HepG2 (cell line): ENCODE results near the gene RICTOR. TPM values are rescaled to one million over a fixed set of nuclear protein-coding genes. Genes with fewer than 3 reads are reported as not detected.

Experiments used
- ATAC-seq: fragments of 200-7000 bp; cut with Tn5 transposase; 3 replicates; pipeline ENCODE4 v1.9.1; 2020; ENCODE audit warnings: mild to moderate bottlenecking, moderate library complexity
- BruUV-seq: library from RNA; stranded (reverse); fragments of 400-500 nt; replicated peaks from 2 replicates; lab custom pipeline; 2021; lab: Mats Ljungman, UMichigan
- CTCF ChIA-PET: fragments of 300-600 bp; formaldehyde crosslinking; extraction: SDS; loops from one replicate; lab custom pipeline; 2021; ENCODE audit warnings: low total read pairs, inconsistent platforms, low intra/inter-chr PET ratio; lab: Yijun Ruan, JAX
- POLR2A ChIA-PET: fragments of 350-600 bp; sonication (Branson Sonifier 250); formaldehyde crosslinking; loops from one replicate; lab custom pipeline; 2020; ENCODE audit warnings: antibody characterized with exemption, inconsistent platforms; lab: Yijun Ruan, JAX
- DNase-seq: peaks from one replicate; pipeline ENCODE4 v3.0.0-alpha.2; 2015; ENCODE audit warnings: low spot score
- FAIRE-seq: peaks from 3 replicates; lab custom pipeline; 2011; peaks lifted over from hg19 to GRCh38; lab: Jason Lieb, UNC
- H2AFZ ChIP-seq: one replicate; pipeline ENCODE4 v1.6.1; 2011; ENCODE audit warnings: low read length, inconsistent platforms
- H3K27ac ChIP-seq: fragments of 300-600 bp; 3 replicates; pipeline ENCODE4 v1.8.0; 2011; ENCODE audit warnings: mixed run types, mild to moderate bottlenecking, mixed read lengths, low read length, inconsistent platforms; ENCODE audit not compliant: insufficient read depth; ENCODE audit errors: extremely low read length
- H3K27me3 ChIP-seq, 2 experiments: fragments of 200-600 bp in 1 of 2; 2 replicates in 1 of 2; 3 replicates in 1 of 2; pipeline versions ENCODE4 v1.6.0 to v1.8.0; 2011; ENCODE audit warnings: low read length in 2 of 2, mild to moderate bottlenecking in 2 of 2, moderate library complexity in 2 of 2, inconsistent platforms in 1 of 2; ENCODE audit not compliant: insufficient read depth in 2 of 2, control insufficient read depth in 1 of 2
- H3K36me3 ChIP-seq, 2 experiments: fragments of 200-600 bp in 1 of 2; replicated peaks in 1 of 2; 2 replicates in 1 of 2; 3 replicates in 1 of 2; pipeline versions ENCODE4 v1.5.1 to v1.8.0; 2011; ENCODE audit warnings: low read length in 2 of 2, inconsistent platforms in 1 of 2; ENCODE audit not compliant: insufficient read depth in 2 of 2, control insufficient read depth in 1 of 2
- H3K4me1 ChIP-seq: 2 replicates; pipeline ENCODE4 v1.5.1; 2012; ENCODE audit warnings: low read length, inconsistent platforms; ENCODE audit not compliant: insufficient read depth
- H3K4me2 ChIP-seq: 2 replicates; pipeline ENCODE4 v1.6.0; 2011; ENCODE audit warnings: low read depth, low read length, inconsistent platforms
- H3K4me3 ChIP-seq, 3 experiments: fragments of 200-600 bp in 1 of 3; sonication (generic), shearing (Covaris generic) in 1 of 3; replicated peaks in 1 of 3; 2 replicates each; pipeline ENCODE4 v1.5.1; 2011 to 2016; ENCODE audit warnings: low read length in 3 of 3, inconsistent platforms in 2 of 3, low read depth in 2 of 3, mild to moderate bottlenecking in 2 of 3, control low read depth in 1 of 3, mixed read lengths in 1 of 3; ENCODE audit not compliant: insufficient read depth in 1 of 3
- H3K79me2 ChIP-seq: one replicate; pipeline ENCODE4 v1.6.1; 2011; ENCODE audit warnings: low read length, inconsistent platforms; ENCODE audit not compliant: insufficient read depth
- H3K9ac ChIP-seq: 2 replicates; pipeline ENCODE4 v1.6.0; 2011; ENCODE audit warnings: mild to moderate bottlenecking, low read depth, low read length, inconsistent platforms; ENCODE audit not compliant: insufficient read depth
- H3K9me3 ChIP-seq: 2 replicates; pipeline ENCODE4 v1.5.1; 2012; ENCODE audit warnings: mild to moderate bottlenecking, low read length
- H4K20me1 ChIP-seq: 2 replicates; pipeline ENCODE4 v1.6.0; 2011; ENCODE audit warnings: inconsistent platforms, mild to moderate bottlenecking, low read length, moderate library complexity; ENCODE audit not compliant: insufficient read depth
- FOXP1 ChIP-seq, 2 experiments: fragments of 450-650 bp in 1 of 2; IDR thresholded peaks; 2 replicates each; pipeline ENCODE4 v1.6.1; 2017 to 2018; ENCODE audit warnings: antibody characterized with exemption in 1 of 2
- MYC ChIP-seq: sonication (generic); formaldehyde crosslinking; IDR thresholded peaks from 2 replicates; pipeline ENCODE4 v1.9.0; 2021; ENCODE audit warnings: missing genetic modification reagents, borderline replicate concordance
- RBM39 ChIP-seq: fragments of 200-400 bp; formaldehyde crosslinking; IDR thresholded peaks from one replicate; pipeline ENCODE4 v1.6.1; 2018; ENCODE audit warnings: antibody characterized with exemption, mild to moderate bottlenecking, low read depth, low read length; ENCODE audit not compliant: poor library complexity, severe bottlenecking
- SNAI1 ChIP-seq: sonication (generic); formaldehyde crosslinking; IDR thresholded peaks from 2 replicates; pipeline ENCODE4 v1.5.0; 2020; ENCODE audit warnings: mild to moderate bottlenecking, missing genetic modification reagents, borderline replicate concordance
- SOX5 ChIP-seq: IDR thresholded peaks from 2 replicates; pipeline ENCODE4 v1.6.1; 2016; ENCODE audit warnings: borderline replicate concordance
- THAP8 ChIP-seq: sonication (generic); formaldehyde crosslinking; IDR thresholded peaks from 2 replicates; pipeline ENCODE4 v1.5.1; 2020; ENCODE audit warnings: missing genetic modification reagents, mild to moderate bottlenecking, borderline replicate concordance
- ZMYM4 ChIP-seq: sonication (generic); formaldehyde crosslinking; IDR thresholded peaks from 2 replicates; pipeline ENCODE4 v1.8.1; 2023; ENCODE audit warnings: mild to moderate bottlenecking, missing genetic modification reagents
- ZNF232 ChIP-seq: sonication (generic); formaldehyde crosslinking; IDR thresholded peaks from 2 replicates; pipeline ENCODE4 v1.4.0; 2020; ENCODE audit warnings: missing genetic modification reagents, borderline replicate concordance
- ZNF333 ChIP-seq: sonication (generic); formaldehyde crosslinking; IDR thresholded peaks from 2 replicates; pipeline ENCODE4 v1.4.0; 2020; ENCODE audit warnings: mild to moderate bottlenecking, missing genetic modification reagents, borderline replicate concordance
- ZNF556 ChIP-seq: sonication (generic); formaldehyde crosslinking; IDR thresholded peaks from 2 replicates; pipeline ENCODE4 v1.4.0; 2020; ENCODE audit warnings: mild to moderate bottlenecking, missing genetic modification reagents, borderline replicate concordance
- ZNF644 ChIP-seq: IDR thresholded peaks from 2 replicates; pipeline ENCODE4 v1.6.1; 2016; ENCODE audit warnings: low read depth
- ZNF850 ChIP-seq: sonication (generic); formaldehyde crosslinking; conservative IDR thresholded peaks from 2 replicates; pipeline ENCODE4 v1.9.0; 2021; ENCODE audit warnings: mild to moderate bottlenecking, missing genetic modification reagents
- WGBS: methylation state at CpG from one replicate; pipeline ENCODE4 v1.1.6; 2017; ENCODE audit warnings: low lambda C conversion rate; 5-methylcytosine and 5-hydroxymethylcytosine counted together
- in situ Hi-C: cut with HindIII; loops from 2 replicates; pipeline ENCODE4 v1.10.0; 2017; ENCODE audit warnings: low pct_unique_long_range_greater_than_20kb; ENCODE audit not compliant: extremely low pct_ligation_motif_present
- intact Hi-C: fragments of 100-400 bp; cut with micrococcal nuclease; formaldehyde crosslinking; loops from one replicate; pipeline ENCODE4 v1.10.0; 2022; ENCODE audit not compliant: unreplicated experiment
- polyA plus RNA-seq, 8 experiments: library from polyadenylated mRNA; depleted of rRNA in 3 of 8; stranded (reverse) in 7 of 8; unstranded in 1 of 8; fragments of >200 nt; fragmentation: Illumina TruSeq in 4 of 8; extraction: Trizol in 4 of 8; gene quantifications; 2 replicates each; pipeline versions ENCODE4 v1.2.1 to v1.2.3, GENCODE V29; 2011 to 2016; ENCODE audit warnings: low read depth in 4 of 8, missing spikeins in 1 of 8, mixed read lengths in 1 of 8; ENCODE audit not compliant: insufficient read depth in 1 of 8
- total RNA-seq, 5 experiments: library from RNA; depleted of rRNA; stranded (reverse); fragments of >200 nt; fragmentation: Illumina TruSeq; extraction: Trizol; gene quantifications; 2 replicates each; pipeline ENCODE4 v1.2.3, GENCODE V29; 2016; ENCODE audit warnings: low read depth in 1 of 5
- TF ChIP-seq, protein P1 (sequence below): sonication (generic); formaldehyde crosslinking; conservative IDR thresholded peaks from 2 replicates; pipeline ENCODE4 v1.4.0; 2020; ENCODE audit warnings: missing genetic modification reagents

The RICTOR gene
- total and polyA plus RNA-seq, 2 of the 13 experiments (the other 11 are each of a cell fraction or from before 2014, with no cell fraction given) = 10.7 to 15.4 TPM

- no TSS peak for BruUV-seq
- peaks cover 2 to 53% of the 10 kb centered on the region in 2 experiments; a peak in 4 of 5 replicates for H3K36me3 ChIP-seq
Measured at GRCh38 chr5:38961691-38962090, 112.5 kb downstream of the RICTOR start.

More at GRCh38 chr5:38961691-38962090, 112.5 kb downstream of the RICTOR start:
- intact Hi-C loops = no loop called here
- Histone ChIP-seq H3K4me2 (no peak overlapping the region), H3K9me3 (no peaks in the 10 kb centered on the region), H4K20me1 (no peaks in the 10 kb centered on the region), H3K27me3 (no peaks in the 10 kb centered on the region), H3K9ac (no peak overlapping the region)
- WGBS = 95% methylated on average over 2 of the region's 2 CpGs
- in situ Hi-C loops = no loop called here
- ChIA-PET POLR2A (no interaction called here), CTCF (no interaction called here)
- FAIRE-seq (no peak), DNase-seq (no peak)
- TF ChIP-seq RBM39 = no peak
- no peak for TF ChIP-seq SOX5 (CRISPR knock-in tag)
- TF ChIP-seq, protein P1, sequence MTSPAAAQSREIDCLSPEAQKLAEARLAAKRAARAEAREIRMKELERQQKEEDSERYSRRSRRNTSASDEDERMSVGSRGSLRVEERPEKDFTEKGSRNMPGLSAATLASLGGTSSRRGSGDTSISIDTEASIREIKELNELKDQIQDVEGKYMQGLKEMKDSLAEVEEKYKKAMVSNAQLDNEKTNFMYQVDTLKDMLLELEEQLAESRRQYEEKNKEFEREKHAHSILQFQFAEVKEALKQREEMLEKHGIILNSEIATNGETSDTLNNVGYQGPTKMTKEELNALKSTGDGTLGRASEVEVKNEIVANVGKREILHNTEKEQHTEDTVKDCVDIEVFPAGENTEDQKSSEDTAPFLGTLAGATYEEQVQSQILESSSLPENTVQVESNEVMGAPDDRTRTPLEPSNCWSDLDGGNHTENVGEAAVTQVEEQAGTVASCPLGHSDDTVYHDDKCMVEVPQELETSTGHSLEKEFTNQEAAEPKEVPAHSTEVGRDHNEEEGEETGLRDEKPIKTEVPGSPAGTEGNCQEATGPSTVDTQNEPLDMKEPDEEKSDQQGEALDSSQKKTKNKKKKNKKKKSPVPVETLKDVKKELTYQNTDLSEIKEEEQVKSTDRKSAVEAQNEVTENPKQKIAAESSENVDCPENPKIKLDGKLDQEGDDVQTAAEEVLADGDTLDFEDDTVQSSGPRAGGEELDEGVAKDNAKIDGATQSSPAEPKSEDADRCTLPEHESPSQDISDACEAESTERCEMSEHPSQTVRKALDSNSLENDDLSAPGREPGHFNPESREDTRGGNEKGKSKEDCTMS (CRISPR knock-in tag) = no peak
- TF ChIP-seq ZNF556 (CRISPR knock-in tag) = no peak
- TF ChIP-seq THAP8 (CRISPR knock-in tag) = no peak
- TF ChIP-seq MYC (CRISPR knock-in tag) = no peak
- TF ChIP-seq FOXP1 (IDR thresholded peaks at IDR 0.05) = no peak
- TF ChIP-seq FOXP1 (CRISPR knock-in tag; IDR thresholded peaks at IDR 0.05) = no peak
- no peak for TF ChIP-seq ZNF232 (CRISPR knock-in tag)
- no peak for TF ChIP-seq ZNF333 (CRISPR knock-in tag)
- TF ChIP-seq ZNF644 = no peak
- no peak for TF ChIP-seq ZNF850 (CRISPR knock-in tag)
- TF ChIP-seq SNAI1 = no peak
- TF ChIP-seq ZMYM4 (CRISPR knock-in tag) = no peak
- TF ChIP-seq, all 625 proteins: peak for 0
- Histone ChIP-seq H3K4me1 (no peaks in the 10 kb centered on the region), H2AFZ (no peak overlapping the region), H3K4me3 (no peak overlapping the region), H3K27ac (no peak overlapping the region), H3K79me2 (no peaks in the 10 kb centered on the region)
- no peak for ATAC-seq
